ENCODE data around the gene NKX2-4.

- TF ChIP-seq CTCF (IDR thresholded peaks at IDR 0.05; ENCODE audit: insufficient read depth, low read depth, low read length) (no peak), EZH2 (IDR thresholded peaks at IDR 0.05; ENCODE audit: insufficient read depth, low read length) (no peak)
Measured at GRCh38 chr20:21361266-21361665, 36.1 kb downstream of the NKX2-4 start.

Data from astrocyte (in vitro differentiated cells and primary cell).